ENCODE results near the gene CLDN15. TPM values are rescaled to one million over a fixed set of nuclear protein-coding genes. Genes with fewer than 3 reads are reported as not detected.
A peak's percentile ranks its signal among the peaks of the same experiment; 100 is the strongest.
"Not testable (repeated sequence)": the region's sequence is repeated elsewhere in the genome, so short reads cannot be mapped to it uniquely, and the experiment has no call there.

CLDN15 gene
- total RNA-seq, 4 donors from 2014 or later: 6.7 to 19.8 (median 12.5) TPM

DNA sequence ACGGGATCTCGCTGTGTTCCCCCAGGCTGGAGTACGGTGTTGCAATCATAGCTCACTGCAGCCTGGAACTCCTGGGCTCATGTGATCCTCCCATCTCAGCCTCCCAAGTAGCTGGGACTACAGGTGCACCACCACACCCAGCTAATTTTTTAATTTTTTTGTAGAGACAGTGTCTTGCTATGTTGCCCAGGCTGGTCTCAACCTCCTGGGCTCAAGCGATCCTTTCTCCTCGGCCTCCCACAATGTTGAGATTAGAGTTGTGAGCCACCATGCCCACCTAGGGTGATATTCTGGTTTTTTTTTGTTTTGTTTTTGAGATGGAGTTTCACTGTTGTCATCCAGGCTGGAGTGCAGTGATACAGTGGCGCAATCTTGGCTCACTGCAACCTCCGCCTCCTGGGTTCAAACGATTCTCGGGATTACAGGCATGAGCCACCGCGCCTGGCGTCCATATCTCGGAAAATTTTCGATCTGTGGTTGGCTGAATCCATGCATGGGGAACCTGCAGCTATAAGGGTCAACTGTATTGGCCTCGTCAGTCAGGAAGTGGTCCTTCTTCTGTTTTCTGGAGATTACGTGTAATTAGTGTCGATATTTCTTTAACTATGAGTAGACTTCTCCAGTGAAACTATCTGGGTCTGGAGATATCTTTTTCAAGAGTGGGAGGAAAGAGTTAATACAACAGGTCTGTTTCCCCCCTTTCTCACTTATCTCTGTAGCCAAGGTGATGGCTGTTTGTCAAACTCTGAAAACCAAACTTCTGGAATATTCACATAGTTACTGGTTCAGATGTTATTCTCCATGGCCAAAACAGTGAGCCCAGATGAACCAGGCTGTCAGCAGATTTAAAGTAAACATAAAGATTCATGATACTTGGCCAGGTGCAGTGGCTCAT is 28.3 kb upstream of the CLDN15 start:
- H3K27me3 ChIP-seq: peaks cover 3% of the 10 kb centered on the region
- H3K9me3 ChIP-seq: no peaks in the 10 kb centered on the region
- no peak for DNase-seq (ENCODE audit: low spot score in 2 of 2)
- WGBS: 80% methylated on average over 17 of the region's 17 CpGs
- no peak overlapping the region for H3K27ac ChIP-seq
- TF ChIP-seq EP300 (IDR thresholded peaks at IDR 0.05) (no peak), POLR2A (IDR thresholded peaks at IDR 0.05) (no peak), POLR2AphosphoS5 (IDR thresholded peaks at IDR 0.05) (no peak)
- TF ChIP-seq, protein P1, sequence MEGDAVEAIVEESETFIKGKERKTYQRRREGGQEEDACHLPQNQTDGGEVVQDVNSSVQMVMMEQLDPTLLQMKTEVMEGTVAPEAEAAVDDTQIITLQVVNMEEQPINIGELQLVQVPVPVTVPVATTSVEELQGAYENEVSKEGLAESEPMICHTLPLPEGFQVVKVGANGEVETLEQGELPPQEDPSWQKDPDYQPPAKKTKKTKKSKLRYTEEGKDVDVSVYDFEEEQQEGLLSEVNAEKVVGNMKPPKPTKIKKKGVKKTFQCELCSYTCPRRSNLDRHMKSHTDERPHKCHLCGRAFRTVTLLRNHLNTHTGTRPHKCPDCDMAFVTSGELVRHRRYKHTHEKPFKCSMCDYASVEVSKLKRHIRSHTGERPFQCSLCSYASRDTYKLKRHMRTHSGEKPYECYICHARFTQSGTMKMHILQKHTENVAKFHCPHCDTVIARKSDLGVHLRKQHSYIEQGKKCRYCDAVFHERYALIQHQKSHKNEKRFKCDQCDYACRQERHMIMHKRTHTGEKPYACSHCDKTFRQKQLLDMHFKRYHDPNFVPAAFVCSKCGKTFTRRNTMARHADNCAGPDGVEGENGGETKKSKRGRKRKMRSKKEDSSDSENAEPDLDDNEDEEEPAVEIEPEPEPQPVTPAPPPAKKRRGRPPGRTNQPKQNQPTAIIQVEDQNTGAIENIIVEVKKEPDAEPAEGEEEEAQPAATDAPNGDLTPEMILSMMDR (IDR thresholded peaks at IDR 0.05): no peak
- no peaks in the 10 kb centered on the region for H3K4me1 ChIP-seq
- H3K4me3 ChIP-seq: no peak overlapping the region
- no peaks in the 10 kb centered on the region for H3K36me3 ChIP-seq

DNA sequence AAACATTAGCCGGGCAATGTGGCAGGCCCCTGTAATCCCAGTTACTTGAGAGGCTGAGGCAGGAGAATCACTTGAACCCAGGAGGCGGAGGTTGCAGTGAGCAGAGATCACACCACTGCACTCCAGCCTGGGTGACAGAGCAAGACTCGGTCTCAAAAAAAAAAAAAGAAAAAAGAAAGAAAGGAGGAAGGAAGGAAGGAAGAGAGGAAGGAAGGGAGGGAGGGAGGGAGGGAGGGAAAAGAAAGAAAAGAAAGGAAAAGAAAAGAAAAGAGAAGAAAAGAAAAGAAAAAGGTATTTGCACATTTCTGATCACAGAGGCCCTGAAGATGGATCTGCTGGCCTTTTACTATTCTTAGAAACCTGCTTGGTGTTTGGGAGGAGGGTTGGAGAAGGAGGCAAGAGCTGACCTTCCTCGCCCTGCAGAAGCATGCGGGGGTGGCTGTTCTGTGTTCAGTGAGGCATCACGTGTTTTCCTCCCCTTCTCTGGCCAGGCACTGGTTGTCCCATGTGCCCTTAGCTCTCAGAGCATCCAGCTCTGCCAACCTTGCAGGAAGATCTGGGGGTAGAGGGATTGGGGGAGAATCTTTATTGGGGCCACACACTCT is 26.6 kb upstream of the CLDN15 start:
- not testable (repeated sequence) for H3K36me3 ChIP-seq; H3K4me3 ChIP-seq; H3K9me3 ChIP-seq; H3K27me3 ChIP-seq; H3K4me1 ChIP-seq; H3K27ac ChIP-seq; DNase-seq (ENCODE audit: low spot score in 2 of 2)
- WGBS: 60% methylated on average over 6 of the region's 6 CpGs

DNA sequence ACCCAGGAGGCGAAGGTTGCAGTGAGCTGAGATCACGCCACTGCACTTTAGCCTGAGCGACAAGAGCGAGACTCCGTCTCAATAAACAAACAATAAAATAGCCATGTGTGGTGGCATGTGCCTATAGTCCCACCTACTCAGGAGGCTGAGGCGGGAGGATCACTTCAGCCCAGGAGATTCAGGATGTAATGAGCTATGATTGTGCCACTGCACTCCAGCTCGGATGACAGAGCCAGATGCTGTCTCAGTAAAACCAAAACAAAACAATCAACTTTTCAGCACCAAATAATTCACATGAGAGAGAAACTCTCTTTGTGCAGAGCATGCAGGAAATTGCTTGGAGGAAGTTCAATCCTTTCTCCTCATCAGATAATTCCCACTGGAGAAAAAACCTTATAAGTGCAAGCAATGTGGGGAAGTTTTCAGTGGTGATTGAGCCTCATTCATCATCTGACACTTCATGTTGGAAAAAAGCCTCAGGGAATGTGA is 20.7 kb upstream of the CLDN15 start:
- H3K36me3 ChIP-seq: no peaks in the 10 kb centered on the region
- peaks cover 3% of the 10 kb centered on the region for H3K27me3 ChIP-seq
- TF ChIP-seq, protein P1 (IDR thresholded peaks at IDR 0.05): no peak
- no peak for TF ChIP-seq EP300 (IDR thresholded peaks at IDR 0.05)
- TF ChIP-seq POLR2AphosphoS5 (IDR thresholded peaks at IDR 0.05): no peak
- no peak for TF ChIP-seq POLR2A (IDR thresholded peaks at IDR 0.05)
- WGBS: 55% methylated on average over 7 of the region's 7 CpGs
- no peak overlapping the region for H3K27ac ChIP-seq
- H3K4me1 ChIP-seq: no peaks in the 10 kb centered on the region
- H3K9me3 ChIP-seq: no peaks in the 10 kb centered on the region
- no peak overlapping the region for H3K4me3 ChIP-seq
- DNase-seq (ENCODE audit: low spot score in 2 of 2): no peak

DNA sequence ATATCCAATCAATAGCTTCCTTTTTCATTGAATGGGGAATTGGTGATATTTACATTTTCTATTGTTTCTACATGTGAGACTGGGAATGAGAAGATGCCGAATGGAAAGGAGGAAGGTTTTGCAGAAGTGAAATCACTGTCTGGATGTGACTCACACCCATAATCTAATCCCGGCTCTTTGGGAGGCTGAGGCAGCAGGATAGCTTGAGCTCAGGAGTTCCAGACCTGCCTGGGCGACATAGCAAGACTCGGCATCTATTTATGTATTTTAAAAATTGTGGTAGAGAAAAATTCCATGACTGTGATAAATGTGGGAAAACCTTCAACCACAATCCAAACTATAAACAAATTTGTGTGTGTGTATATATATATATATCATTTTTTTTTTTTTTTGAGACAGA is 18.2 kb upstream of the CLDN15 start:
- WGBS: 73% methylated on average over 4 of the region's 4 CpGs
- Histone ChIP-seq H3K27me3 (no peaks in the 10 kb centered on the region), H3K4me3 (no peak overlapping the region), H3K36me3 (no peaks in the 10 kb centered on the region), H3K4me1 (peaks cover 10% of the 10 kb centered on the region), H3K27ac (no peak overlapping the region), H3K9me3 (no peaks in the 10 kb centered on the region)
- no peak for DNase-seq (ENCODE audit: low spot score in 2 of 2)
- TF ChIP-seq, protein P1 (IDR thresholded peaks at IDR 0.05): no peak
- TF ChIP-seq EP300 (IDR thresholded peaks at IDR 0.05): no peak
- no peak for TF ChIP-seq POLR2A (IDR thresholded peaks at IDR 0.05)
- no peak for TF ChIP-seq POLR2AphosphoS5 (IDR thresholded peaks at IDR 0.05)

DNA sequence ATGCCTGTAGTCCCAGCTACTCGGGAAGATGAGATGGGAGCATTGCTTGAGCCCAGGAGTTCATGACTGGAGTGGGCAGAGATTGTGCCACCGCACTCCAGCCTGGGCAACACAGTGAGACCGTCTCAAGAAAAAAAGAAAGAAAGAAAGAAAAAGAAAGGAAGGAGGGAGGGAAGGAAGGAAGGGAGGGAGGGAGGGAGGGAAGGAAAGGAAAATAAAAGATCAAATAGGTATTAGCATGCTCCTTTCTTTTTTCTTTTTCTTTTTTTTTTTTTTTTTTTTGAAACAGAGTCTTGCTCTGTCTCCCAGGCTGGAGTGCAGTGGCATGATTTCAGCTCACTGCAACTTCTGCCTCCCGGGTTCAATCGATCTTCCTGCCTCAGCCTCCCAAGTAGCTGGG is 15.6 kb upstream of the CLDN15 start:
- H3K4me3 ChIP-seq; H3K27ac ChIP-seq; DNase-seq (ENCODE audit: low spot score in 2 of 2); H3K9me3 ChIP-seq; H3K27me3 ChIP-seq: not testable (repeated sequence)
- H3K4me1 ChIP-seq: peaks cover 15% of the 10 kb centered on the region
- H3K36me3 ChIP-seq: peaks cover 17% of the 10 kb centered on the region
- 86% methylated on average over 5 of the region's 5 CpGs for WGBS

DNA sequence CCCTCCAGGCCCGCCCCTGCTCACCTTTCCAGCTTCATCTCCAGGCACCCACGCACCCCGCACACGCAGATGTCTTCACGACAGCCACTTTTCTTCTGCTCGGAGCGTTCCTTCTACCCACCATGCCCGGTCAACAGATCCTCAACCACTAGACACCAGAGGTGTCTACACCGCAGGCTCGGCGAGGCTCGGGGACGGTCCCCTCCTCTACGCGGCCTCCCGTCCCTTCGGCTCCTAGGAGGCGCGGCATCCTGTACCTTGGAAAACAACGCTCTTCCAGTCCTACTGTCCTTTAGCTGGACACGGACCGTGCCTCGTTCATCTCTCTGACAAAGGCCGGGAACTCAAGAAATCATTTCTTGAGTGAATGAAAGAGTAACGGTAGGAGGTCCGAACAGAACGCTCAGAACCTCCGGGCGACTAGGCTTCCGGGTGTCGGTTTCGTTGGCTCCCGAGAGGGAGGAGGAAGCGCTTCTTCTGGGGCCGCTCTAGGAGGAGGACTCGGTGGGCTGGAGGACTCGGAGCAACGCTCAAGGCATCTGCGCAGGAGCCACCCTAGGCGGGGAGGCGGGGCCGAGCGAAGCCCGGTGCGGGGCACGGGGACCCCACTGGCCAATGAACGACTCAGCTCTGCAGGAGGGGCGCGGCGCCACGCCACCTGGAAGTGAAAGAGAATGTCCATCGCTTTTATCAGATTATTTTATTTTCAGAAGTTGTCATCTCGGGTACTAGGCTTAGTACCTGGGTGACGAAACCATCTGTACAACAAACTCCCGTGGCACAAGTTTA is 14.5 kb upstream of the CLDN15 start:
- peak overlapping the region; percentile 85 for H3K4me3 ChIP-seq
- H3K27me3 ChIP-seq: no peaks in the 10 kb centered on the region
- peak; percentile 98 for DNase-seq (ENCODE audit: low spot score in 2 of 2)
- WGBS: under 1% methylated on average over 38 of the region's 55 CpGs
- TF ChIP-seq POLR2AphosphoS5 (IDR thresholded peaks at IDR 0.05) (peak in 2 of 3 donors; percentile 62 to 78), POLR2A (IDR thresholded peaks at IDR 0.05) (peak in 1 of 2 donors; percentile 47)
- TF ChIP-seq, protein P1 (IDR thresholded peaks at IDR 0.05): no peak
- H3K36me3 ChIP-seq: peaks cover 22% of the 10 kb centered on the region
- no peaks in the 10 kb centered on the region for H3K9me3 ChIP-seq
- H3K27ac ChIP-seq: peak overlapping the region; percentile 77
- peaks cover 15% of the 10 kb centered on the region for H3K4me1 ChIP-seq

Measured in suprapubic skin (tissue), 4 donors.